ENCODE measurements around the gene HOXB1. TPM values are rescaled to one million over a fixed set of nuclear protein-coding genes. Genes with fewer than 3 reads are reported as not detected.

Gene HOXB1
- total and polyA plus RNA-seq, 2 of the 13 experiments (the other 11 are each of a cell fraction or from before 2014, with no cell fraction given), result not detected

DNA sequence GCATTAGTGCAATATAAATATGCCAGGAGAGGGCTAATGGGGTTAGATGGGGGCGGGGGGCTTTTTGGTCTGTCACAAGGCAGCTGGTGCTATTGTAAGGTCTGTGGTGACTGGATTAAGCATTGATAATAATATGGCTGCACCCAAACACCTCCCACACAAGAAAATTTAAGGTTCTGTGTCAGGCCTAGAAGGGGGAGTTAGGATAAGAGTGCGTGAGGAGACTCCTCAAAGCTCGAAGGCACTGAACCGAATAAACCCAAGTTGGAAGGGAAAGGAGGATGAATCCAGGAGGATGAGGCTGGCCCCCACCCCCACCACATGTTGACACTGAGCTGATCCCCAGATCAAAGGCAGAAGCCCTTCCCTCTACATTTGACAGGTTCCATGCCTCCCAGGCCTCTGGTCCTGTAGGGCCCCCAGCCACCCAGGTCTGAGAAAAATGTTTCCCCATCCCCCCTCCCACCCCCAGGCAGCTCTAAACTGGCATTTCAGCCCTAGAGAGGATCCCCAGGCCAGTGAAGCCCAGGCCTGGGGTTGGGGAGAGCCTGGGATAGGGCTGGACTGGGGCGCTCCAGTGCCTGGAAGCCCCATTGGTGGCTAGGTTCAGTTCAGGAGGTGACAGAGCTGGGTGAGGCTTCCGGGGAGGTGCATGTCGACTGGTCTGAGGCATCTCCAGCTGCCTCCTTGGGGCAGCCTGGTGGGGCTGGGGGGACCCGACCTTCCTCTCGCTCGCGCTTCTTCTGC lies 1.7 kb downstream of the HOXB1 start:
- Histone ChIP-seq H3K4me3 (replicated peaks in 1 of 3; ENCODE audit: insufficient read depth in 1 of 3, low read depth in 2 of 3, low read length in 3 of 3) (no peak overlapping the region), H3K36me3 (replicated peaks in 1 of 2; ENCODE audit: control insufficient read depth in 1 of 2, insufficient read depth in 2 of 2, low read length in 2 of 2) (no peaks in the 10 kb centered on the region), H3K4me1 (ENCODE audit: insufficient read depth, low read length) (no peaks in the 10 kb centered on the region), H3K27me3 (ENCODE audit: control insufficient read depth in 1 of 2, insufficient read depth in 2 of 2, low read length in 2 of 2) (peaks cover 6 to 74% of the 10 kb centered on the region in 2 experiments), H3K9ac (ENCODE audit: insufficient read depth, low read depth, low read length) (no peak overlapping the region), H2AFZ (ENCODE audit: low read length) (no peak overlapping the region), H4K20me1 (ENCODE audit: insufficient read depth, low read length) (no peaks in the 10 kb centered on the region), H3K4me2 (ENCODE audit: low read depth, low read length) (no peak overlapping the region), H3K79me2 (ENCODE audit: insufficient read depth, low read length) (no peaks in the 10 kb centered on the region), H3K9me3 (ENCODE audit: low read length) (no peaks in the 10 kb centered on the region), H3K27ac (ENCODE audit: extremely low read length, insufficient read depth, low read length) (no peak overlapping the region)
- in situ Hi-C loops (cut with HindIII; ENCODE audit: extremely low pct_ligation_motif_present, low pct_unique_long_range_greater_than_20kb), result no loop called here
- no peak for FAIRE-seq
- no peak for DNase-seq (ENCODE audit: low spot score)
- intact Hi-C loops (cut with micrococcal nuclease; ENCODE audit: unreplicated experiment), result no loop called here
- no peak; the same call in 2 of the 3 replicates for ATAC-seq
- no peak for TF ChIP-seq UBTF (CRISPR knock-in tag; IDR thresholded peaks at IDR 0.05)
- TF ChIP-seq ZFP36 (IDR thresholded peaks at IDR 0.05; ENCODE audit: borderline replicate concordance, low read depth, low read length, partially characterized antibody), result no peak
- TF ChIP-seq FOXO1 (CRISPR knock-in tag; IDR thresholded peaks at IDR 0.05), result no peak
- no peak for TF ChIP-seq NAIF1 (CRISPR knock-in tag; IDR thresholded peaks at IDR 0.05; ENCODE audit: borderline replicate concordance)
- TF ChIP-seq, protein P1, sequence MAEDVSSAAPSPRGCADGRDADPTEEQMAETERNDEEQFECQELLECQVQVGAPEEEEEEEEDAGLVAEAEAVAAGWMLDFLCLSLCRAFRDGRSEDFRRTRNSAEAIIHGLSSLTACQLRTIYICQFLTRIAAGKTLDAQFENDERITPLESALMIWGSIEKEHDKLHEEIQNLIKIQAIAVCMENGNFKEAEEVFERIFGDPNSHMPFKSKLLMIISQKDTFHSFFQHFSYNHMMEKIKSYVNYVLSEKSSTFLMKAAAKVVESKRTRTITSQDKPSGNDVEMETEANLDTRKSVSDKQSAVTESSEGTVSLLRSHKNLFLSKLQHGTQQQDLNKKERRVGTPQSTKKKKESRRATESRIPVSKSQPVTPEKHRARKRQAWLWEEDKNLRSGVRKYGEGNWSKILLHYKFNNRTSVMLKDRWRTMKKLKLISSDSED (CRISPR knock-in tag; IDR thresholded peaks at IDR 0.05), result no peak
- no peak for TF ChIP-seq MED1 (CRISPR knock-in tag; IDR thresholded peaks at IDR 0.05)
- CTCF ChIA-PET (ENCODE audit: low intra/inter-chr PET ratio, low total read pairs), result no interaction called here
- POLR2A ChIA-PET, result no interaction called here
- no TSS peak for BruUV-seq (replicated peaks)
- 55% methylated on average over 11 of the region's 11 CpGs for WGBS (ENCODE audit: low lambda C conversion rate)
